Fibroblast of skin of abdomen (primary cell): ENCODE data around the gene CTNNA3.
A peak's percentile ranks its signal among the peaks of the same experiment; 100 is the strongest.

Experiments used
- DNase-seq: peaks from one replicate; pipeline ENCODE4 v3.0.0-alpha.2; 2013

Gene CTNNA3

GRCh38 chr10:66038623-66039022 is 1657.4 kb downstream of the CTNNA3 start:
- no peak for DNase-seq

- DNase-seq: no peak
Observed at GRCh38 chr10:66026321-66026720, 1669.7 kb downstream of the CTNNA3 start.

GRCh38 chr10:66025186-66025585 is 1670.8 kb downstream of the CTNNA3 start:
- DNase-seq: no peak

- DNase-seq: no peak
Observed at GRCh38 chr10:66021423-66021822, 1674.6 kb downstream of the CTNNA3 start.

DNA sequence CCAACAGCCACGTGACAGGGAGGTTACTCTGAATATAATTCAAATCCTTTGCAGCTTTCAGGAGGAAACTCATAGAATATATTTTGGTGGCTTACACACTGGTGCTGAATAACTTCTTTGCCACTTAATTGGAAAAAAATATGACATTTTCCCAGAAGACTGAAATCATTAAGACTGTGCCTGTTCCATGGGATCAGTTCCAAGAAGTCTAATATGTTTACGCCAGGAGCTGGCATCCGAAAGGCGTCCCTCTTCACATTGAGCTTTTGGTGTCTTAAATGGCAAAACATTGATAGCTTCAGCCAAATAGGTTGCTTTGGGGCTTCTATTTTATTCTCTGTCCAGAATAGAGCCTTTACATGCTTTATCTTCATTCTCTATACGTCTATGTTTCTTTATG is 1687.8 kb downstream of the CTNNA3 start:
- no peak for DNase-seq

DNA sequence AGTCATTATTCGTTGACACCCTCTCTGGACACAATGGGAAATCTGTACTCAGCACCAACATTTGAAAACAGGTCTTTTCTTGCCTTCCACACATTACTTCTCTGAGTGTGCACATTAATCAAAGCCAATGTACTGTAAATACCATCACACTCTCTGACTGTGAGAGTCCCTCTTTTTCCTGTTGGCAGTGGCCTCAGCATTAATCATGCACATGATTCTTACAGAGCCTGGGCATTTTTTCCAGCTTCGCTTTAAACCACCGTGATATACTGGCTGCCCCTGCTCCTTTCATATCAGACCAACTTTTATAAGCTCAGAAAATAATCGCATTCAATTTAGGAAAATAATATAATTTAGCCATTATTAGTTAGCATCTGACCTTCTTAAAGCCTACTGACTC is 1689.6 kb downstream of the CTNNA3 start:
- DNase-seq: no peak

- DNase-seq: no peak
Observed at GRCh38 chr10:65993451-65993850, 1702.5 kb downstream of the CTNNA3 start.

DNA sequence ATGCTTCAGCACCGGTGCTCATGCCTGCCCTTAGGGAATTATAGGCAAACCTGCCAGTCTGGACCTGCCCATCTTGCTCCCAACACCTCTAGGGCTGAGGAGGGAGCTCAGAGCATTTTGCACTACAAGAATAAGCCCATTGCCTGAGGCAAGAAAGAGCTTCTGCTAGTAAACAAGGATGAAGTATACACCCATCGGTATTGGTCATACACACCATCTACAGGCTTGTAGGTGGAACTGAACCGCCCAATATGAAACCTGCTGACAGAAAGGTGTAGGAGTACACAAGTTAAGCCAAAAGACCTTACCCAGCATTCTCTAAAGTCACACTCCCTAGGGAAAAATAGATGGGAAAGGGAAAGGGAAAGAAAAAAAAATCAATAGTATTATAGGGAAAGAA is 1727.1 kb downstream of the CTNNA3 start:
- DNase-seq: no peak

- no peak for DNase-seq
Observed at GRCh38 chr10:65968437-65968836, 1727.6 kb downstream of the CTNNA3 start.

DNA sequence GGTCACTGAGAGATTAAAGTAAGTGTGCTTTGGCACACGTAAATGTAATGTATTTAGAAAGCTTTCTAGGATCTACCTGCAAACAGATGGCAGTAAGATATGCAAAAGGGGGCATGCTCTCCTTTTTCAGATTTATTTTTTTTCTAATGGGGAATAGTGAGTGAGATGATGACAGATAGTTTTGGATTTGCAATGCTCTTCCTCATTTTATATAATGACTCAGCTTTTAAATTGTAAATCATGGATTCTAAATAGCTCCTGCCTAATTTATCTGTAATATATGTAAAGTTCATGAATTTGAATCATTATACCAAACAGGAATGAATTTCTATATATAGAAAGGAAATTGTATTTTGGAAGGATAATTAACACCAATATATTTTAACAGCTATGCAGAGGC is 1731.8 kb downstream of the CTNNA3 start:
- no peak for DNase-seq

DNA sequence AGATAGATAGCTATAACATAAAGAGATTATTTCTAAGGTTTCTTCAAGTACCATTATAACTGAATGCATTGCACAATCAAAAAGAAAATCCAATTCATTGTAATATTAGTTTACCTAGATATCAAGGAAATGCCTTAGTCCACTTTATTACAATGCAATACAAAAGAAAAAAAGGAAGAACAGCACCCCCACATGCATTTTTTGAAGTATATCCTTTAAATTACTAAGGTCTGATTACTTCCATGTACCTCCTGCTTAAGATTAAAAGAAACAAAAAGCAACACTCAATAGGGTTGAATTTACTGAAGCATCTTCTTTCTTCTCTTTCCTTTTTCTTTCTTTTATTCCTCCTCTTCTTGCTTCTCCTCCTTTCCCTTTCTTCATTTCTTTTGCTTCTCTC is 1743.9 kb downstream of the CTNNA3 start:
- no peak for DNase-seq

DNA sequence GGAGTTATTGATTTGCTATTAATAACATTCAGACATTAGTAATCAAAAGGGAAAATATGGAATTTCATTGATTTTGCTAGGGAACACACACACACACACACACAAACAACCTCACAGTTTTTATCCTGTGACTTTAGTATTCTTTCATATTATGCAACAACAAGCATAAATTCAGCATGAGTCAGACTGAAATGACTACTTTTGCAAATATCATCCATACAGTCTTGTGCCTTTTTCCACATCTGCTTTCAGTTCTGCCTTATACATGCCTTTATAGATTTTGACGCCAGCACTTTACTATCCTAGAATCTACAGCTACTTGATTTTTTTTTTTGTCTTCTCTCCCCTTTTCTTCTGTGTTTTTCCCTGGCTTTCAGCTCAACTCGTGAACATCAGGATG is 1745.9 kb downstream of the CTNNA3 start:
- DNase-seq: peak; percentile 27

DNA sequence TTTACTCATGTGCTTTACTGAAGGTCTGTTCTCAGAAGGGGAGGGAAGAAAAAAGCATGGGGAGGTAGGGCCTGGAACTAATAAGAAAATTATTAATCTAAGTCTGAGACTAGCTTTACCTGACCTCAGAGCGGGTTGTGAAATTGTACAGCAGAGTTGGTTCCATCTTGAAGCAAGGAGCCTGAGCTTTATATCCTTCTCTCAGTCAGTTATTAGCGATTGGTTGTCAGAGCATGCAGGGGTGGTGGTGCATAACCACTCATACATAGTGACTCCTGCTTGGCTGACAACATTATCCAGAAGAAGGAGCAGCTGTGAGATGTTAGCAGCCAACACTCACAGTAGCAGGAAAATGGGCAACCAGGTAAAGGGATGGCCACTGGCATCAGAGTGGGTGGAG is 1746.5 kb downstream of the CTNNA3 start:
- DNase-seq: no peak

GRCh38 chr10:65945061-65945460 is 1750.9 kb downstream of the CTNNA3 start:
- DNase-seq: peak; percentile 2

DNA sequence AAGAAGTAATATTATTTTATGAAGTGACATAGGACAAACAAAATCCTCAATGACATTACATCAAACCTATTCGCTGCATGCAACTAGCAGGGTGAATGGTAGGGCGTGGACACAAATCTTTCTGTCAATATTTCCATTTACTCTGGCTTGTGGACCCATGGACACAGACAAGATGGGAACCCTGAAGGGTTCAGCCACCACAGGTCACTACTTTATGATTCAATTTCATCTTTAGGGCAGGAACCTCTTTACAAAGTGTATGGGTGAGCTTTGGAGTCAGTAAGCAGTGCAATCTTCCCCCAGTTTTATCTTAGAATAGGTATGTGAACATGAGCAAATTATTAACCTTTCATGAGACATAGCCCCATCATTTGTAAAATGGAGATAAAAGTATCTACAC is 1752.5 kb downstream of the CTNNA3 start:
- DNase-seq: no peak

GRCh38 chr10:65940816-65941662 is 1755.0 kb downstream of the CTNNA3 start:
- no peak for DNase-seq

DNA sequence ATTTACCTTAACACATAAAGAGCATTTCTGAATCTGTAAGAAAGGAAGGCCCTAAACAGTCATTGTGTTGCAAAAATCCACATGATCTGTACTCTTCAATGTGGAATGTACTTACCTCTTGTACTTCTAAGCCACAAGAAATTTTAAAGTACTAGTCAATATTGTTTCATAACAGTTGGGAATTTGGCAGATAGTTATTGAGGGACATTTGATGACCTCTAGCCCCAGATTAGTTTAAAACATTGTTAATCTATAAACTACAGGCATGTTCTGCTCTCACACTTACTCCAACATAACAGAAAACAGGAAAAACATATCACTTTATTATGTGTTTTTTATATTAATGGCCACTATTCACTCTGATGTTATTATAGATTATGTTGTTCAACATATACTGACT is 1755.9 kb downstream of the CTNNA3 start:
- no peak for DNase-seq

DNA sequence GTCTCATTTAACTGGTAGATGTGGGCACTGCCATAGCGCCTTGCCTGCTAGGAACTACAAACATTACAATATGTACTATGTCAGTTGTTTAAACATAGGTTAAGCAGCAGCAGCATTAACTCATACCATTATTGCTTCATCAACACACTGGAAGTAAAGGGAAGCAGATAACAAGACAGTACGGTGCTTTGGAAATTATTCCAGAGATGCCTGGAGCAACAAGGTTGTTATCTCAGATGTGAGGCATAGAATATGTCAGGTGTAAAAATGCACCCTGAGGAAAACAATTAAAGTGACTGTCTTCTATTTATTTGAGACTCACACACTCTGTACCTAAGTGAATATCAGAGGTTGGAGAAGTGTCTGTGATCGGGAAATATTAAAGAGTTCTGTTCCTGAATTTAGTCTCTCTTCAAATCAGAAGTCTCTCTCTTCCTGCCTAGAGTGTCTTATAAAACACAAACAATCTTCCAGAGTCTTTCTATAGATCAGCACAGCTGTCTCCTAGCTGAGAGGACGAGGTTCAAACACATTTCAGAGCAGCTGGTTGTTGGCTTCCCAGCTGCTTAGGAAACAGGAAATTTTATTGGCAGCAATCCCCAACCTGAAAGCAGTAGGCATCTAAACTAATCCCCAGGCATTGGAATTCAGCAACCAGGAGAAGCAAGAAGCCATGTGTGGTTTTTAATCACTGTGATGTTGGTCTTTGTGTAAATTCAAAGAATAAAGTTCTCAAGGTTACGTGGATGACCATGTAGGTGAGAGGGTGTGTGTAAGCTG is 1764.5 kb downstream of the CTNNA3 start:
- no peak for DNase-seq

DNA sequence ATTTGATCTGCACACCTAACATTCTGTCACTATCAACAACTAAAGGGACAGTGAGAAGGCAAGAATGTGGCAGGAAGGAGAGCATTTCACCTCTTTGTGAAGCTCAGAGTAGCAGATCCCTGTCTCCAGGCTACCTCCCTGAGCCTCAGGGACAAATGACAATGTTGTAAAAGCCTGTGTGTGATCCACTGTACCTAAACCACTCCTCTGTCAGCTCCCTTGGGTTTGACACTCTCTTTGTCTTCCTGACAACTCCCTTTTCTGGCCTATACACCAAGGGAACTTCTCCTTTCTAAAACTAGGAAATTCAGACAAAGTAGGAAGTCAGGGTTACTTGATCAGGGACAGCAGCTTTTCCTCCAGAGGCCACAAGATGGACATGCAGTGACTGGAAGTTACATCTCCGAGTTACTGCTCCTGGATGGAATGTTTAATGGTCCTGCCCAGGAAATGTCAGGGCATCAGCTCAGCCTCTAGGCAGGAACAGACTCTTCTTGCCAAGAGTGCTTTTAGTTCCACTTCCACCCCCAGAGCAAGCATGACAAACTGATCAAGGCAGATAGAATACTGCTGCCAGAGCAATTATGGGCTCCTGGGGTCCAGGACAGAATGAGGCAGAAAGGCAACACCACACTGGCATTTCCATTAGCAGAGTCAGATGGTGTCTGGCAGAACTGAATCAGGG is 1784.7 kb downstream of the CTNNA3 start:
- DNase-seq: no peak

- DNase-seq: no peak
Observed at GRCh38 chr10:65910209-65910608, 1785.8 kb downstream of the CTNNA3 start.

GRCh38 chr10:65907199-65907712 is 1788.7 kb downstream of the CTNNA3 start:
- no peak for DNase-seq

DNA sequence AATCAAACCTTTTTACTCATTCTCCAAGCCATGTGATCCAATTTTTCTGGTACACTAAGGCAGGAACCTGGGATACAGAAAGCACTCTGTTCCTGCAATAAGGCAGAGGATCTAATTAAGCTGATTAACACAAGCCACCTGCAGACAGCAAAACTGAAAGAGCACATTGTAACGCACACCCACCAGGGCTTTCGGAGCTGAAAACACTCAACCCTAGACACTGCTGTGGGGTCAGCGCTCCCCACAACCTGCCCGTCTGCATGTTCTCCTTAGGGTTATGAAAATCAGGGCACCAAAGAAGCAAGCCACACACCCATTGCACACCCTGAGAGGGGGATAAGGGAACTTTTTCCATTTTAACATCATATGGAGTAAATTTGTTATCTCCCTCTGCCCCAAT is 1792.4 kb downstream of the CTNNA3 start:
- DNase-seq: no peak

DNA sequence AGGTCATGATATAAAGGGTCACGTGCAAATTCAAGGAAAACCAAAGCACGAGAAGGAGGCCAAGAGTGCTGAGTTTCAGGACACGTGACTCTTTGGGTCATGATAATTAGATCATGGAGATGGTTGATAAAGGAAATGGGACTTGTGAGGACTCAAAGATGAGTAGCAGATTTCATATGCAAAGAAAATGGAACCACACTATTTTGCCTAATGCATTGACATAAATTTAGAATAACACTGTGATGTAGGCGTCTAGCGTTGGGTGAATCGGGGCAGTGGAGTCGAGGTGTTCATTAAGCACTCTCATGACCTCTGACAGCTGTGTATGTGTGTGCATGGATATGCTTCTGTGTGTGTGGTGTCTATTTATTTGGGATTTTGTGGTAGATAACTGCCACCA is 1795.7 kb downstream of the CTNNA3 start:
- no peak for DNase-seq
